Measurements from ENCODE around the gene IP6K3.

- no peak for TF ChIP-seq YY1 (IDR thresholded peaks at IDR 0.05; ENCODE audit: insufficient read depth, insufficient read length)
- no peak for TF ChIP-seq ZNF274 (IDR thresholded peaks at IDR 0.05; ENCODE audit: low read depth, low read length)
- TF ChIP-seq SUZ12 (IDR thresholded peaks at IDR 0.05; ENCODE audit: extremely low read depth, insufficient read depth, insufficient read length): no peak
Observed at GRCh38 chr6:33716890-33717632, 29.6 kb downstream of the IP6K3 start.
